Measurements from ENCODE around the gene CDH4. TPM values are rescaled to one million over a fixed set of nuclear protein-coding genes. Genes with fewer than 3 reads are reported as not detected.

Gene CDH4
- total RNA-seq, 1 donor from 2014 or later, result not detected

- ATAC-seq (ENCODE audit: low read depth) (no peak), DNase-seq (no peak)
- no peaks in the 10 kb centered on the region for H3K4me1 Mint-ChIP-seq
- ChIA-PET CTCF (no interaction called here), POLR2A (no interaction called here)
- H3K36me3 Mint-ChIP-seq (ENCODE audit: low read depth), result no peaks in the 10 kb centered on the region
- TF ChIP-seq CTCF (IDR thresholded peaks at IDR 0.05), result no peak
- intact Hi-C loops (cut with micrococcal nuclease), result no loop called here
- no peak overlapping the region for H3K27ac Mint-ChIP-seq
- H3K4me3 Mint-ChIP-seq, result no peak overlapping the region
- H3K9me3 Mint-ChIP-seq, result no peaks in the 10 kb centered on the region
- H3K27me3 Mint-ChIP-seq, result no peaks in the 10 kb centered on the region
Measured at GRCh38 chr20:61857884-61858283, 605.8 kb downstream of the CDH4 start.

- H3K4me3 Mint-ChIP-seq, result no peak overlapping the region
- ChIA-PET POLR2A (no interaction called here), CTCF (no interaction called here)
- intact Hi-C loops (cut with micrococcal nuclease), result no loop called here
- no peaks in the 10 kb centered on the region for H3K4me1 Mint-ChIP-seq
- H3K9me3 Mint-ChIP-seq, result no peaks in the 10 kb centered on the region
- no peak for DNase-seq
- H3K27ac Mint-ChIP-seq, result no peak overlapping the region
- no peaks in the 10 kb centered on the region for H3K27me3 Mint-ChIP-seq
- H3K36me3 Mint-ChIP-seq (ENCODE audit: low read depth), result no peaks in the 10 kb centered on the region
- ATAC-seq (ENCODE audit: low read depth), result no peak
- no peak for TF ChIP-seq CTCF (IDR thresholded peaks at IDR 0.05)
Measured at GRCh38 chr20:61859767-61860166, 607.7 kb downstream of the CDH4 start.

GRCh38 chr20:61860260-61860987, 608.4 kb downstream of the CDH4 start:
- H3K4me1 Mint-ChIP-seq, result no peaks in the 10 kb centered on the region
- ATAC-seq (ENCODE audit: low read depth) (no peak), DNase-seq (no peak)
- ChIA-PET POLR2A (no interaction called here), CTCF (no interaction called here)
- peaks cover 4% of the 10 kb centered on the region for H3K9me3 Mint-ChIP-seq
- H3K36me3 Mint-ChIP-seq (ENCODE audit: low read depth), result no peaks in the 10 kb centered on the region
- no peak overlapping the region for H3K27ac Mint-ChIP-seq
- intact Hi-C loops (cut with micrococcal nuclease), result no loop called here
- TF ChIP-seq CTCF (IDR thresholded peaks at IDR 0.05), result no peak
- H3K4me3 Mint-ChIP-seq, result no peak overlapping the region
- H3K27me3 Mint-ChIP-seq, result no peaks in the 10 kb centered on the region

GRCh38 chr20:61861054-61861841, 609.2 kb downstream of the CDH4 start:
- no peaks in the 10 kb centered on the region for H3K27me3 Mint-ChIP-seq
- ChIA-PET CTCF (no interaction called here), POLR2A (no interaction called here)
- no peak overlapping the region for H3K27ac Mint-ChIP-seq
- DNase-seq (no peak), ATAC-seq (ENCODE audit: low read depth) (no peak)
- H3K36me3 Mint-ChIP-seq (ENCODE audit: low read depth), result no peaks in the 10 kb centered on the region
- H3K4me3 Mint-ChIP-seq, result no peak overlapping the region
- TF ChIP-seq CTCF (IDR thresholded peaks at IDR 0.05), result no peak
- H3K9me3 Mint-ChIP-seq, result peaks cover 6% of the 10 kb centered on the region
- intact Hi-C loops (cut with micrococcal nuclease), result no loop called here
- no peaks in the 10 kb centered on the region for H3K4me1 Mint-ChIP-seq

- CTCF ChIA-PET, result no interaction called here
- H3K27ac Mint-ChIP-seq, result no peak overlapping the region
- no peak overlapping the region for H3K4me3 Mint-ChIP-seq
- ATAC-seq (ENCODE audit: low read depth) (no peak), DNase-seq (no peak)
- no peak for TF ChIP-seq CTCF (IDR thresholded peaks at IDR 0.05)
- POLR2A ChIA-PET, result no interaction called here
- no peaks in the 10 kb centered on the region for H3K36me3 Mint-ChIP-seq (ENCODE audit: low read depth)
- peaks cover 4% of the 10 kb centered on the region for H3K27me3 Mint-ChIP-seq
- H3K9me3 Mint-ChIP-seq, result peaks cover 6% of the 10 kb centered on the region
- H3K4me1 Mint-ChIP-seq, result no peaks in the 10 kb centered on the region
- intact Hi-C loops (cut with micrococcal nuclease), result no loop called here
Measured at GRCh38 chr20:61861858-61862257, 609.8 kb downstream of the CDH4 start.

Measured in activated B cell treated with CpG ODN at 0.5 μM for 24 hours (primary cell).